Peyer's patch (tissue), 4 donors: ENCODE measurements around the gene PTGIR.

ENCODE experiments used
- CTCF ChIP-seq, 6 experiments: fragments of 450-650 bp in 4 of 6; fragments of 200-600 bp in 2 of 6; sonication (generic) in 1 of 6; IDR thresholded peaks; one replicate each; pipeline ENCODE4 v1.5.1; 2017 to 2019; ENCODE audit warnings: antibody characterized with exemption in 6 of 6, mild to moderate bottlenecking in 3 of 6, moderate library complexity in 1 of 6
- POLR2A ChIP-seq, 2 donors: fragments of 450-650 bp; IDR thresholded peaks; one replicate each; pipeline ENCODE4 v1.5.1; 2017; ENCODE audit warnings: antibody characterized with exemption in 2 of 2, mild to moderate bottlenecking in 2 of 2, moderate library complexity in 2 of 2

- no peak for TF ChIP-seq CTCF (IDR thresholded peaks at IDR 0.05)
- TF ChIP-seq POLR2A (IDR thresholded peaks at IDR 0.05) = no peak
Observed at GRCh38 chr19:46660551-46661019, 35.7 kb upstream of the PTGIR start.
